HG03066 (cell line): Measurements from ENCODE around the gene JTB.

ENCODE experiments used
- ATAC-seq: cut with Tn5 transposase; IDR thresholded peaks from one replicate; pipeline ENCODE4 v1.9.1; 2021; ENCODE audit warnings: low read depth; ENCODE audit not compliant: unreplicated experiment

JTB gene

GRCh38 chr1:153934746-153935145 lies 42.7 kb downstream of the JTB start:
- no peak for ATAC-seq

DNA sequence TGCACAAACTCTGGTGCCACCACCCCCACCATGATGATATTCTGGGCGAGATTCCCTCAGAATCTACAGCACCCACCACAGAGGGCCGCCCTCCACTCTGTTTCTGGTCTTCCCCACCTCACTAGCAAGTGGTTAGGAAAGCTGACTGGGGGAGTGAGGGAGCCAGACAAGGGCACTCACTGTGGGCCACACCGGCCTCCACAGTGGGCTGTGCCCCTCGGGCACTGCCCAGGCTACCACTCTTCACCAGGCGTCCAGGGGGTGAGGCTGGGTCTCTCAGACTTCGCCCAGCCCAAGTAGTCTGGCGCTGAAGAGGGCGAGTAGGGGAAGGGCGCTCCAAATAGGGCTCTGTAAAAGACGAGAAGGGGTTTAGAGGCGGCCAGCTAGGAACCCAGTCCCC lies 43.5 kb downstream of the JTB start:
- ATAC-seq: no peak

- no peak for ATAC-seq
These were observed 44.0 kb downstream of the JTB start for GRCh38 chr1:153933430-153933829.

- no peak for ATAC-seq
These were observed 45.0 kb downstream of the JTB start for GRCh38 chr1:153932156-153933131.

GRCh38 chr1:153929981-153930948 lies 47.2 kb downstream of the JTB start:
- ATAC-seq: no peak

- no peak for ATAC-seq
These were observed 48.0 kb downstream of the JTB start for GRCh38 chr1:153929426-153929825.

DNA sequence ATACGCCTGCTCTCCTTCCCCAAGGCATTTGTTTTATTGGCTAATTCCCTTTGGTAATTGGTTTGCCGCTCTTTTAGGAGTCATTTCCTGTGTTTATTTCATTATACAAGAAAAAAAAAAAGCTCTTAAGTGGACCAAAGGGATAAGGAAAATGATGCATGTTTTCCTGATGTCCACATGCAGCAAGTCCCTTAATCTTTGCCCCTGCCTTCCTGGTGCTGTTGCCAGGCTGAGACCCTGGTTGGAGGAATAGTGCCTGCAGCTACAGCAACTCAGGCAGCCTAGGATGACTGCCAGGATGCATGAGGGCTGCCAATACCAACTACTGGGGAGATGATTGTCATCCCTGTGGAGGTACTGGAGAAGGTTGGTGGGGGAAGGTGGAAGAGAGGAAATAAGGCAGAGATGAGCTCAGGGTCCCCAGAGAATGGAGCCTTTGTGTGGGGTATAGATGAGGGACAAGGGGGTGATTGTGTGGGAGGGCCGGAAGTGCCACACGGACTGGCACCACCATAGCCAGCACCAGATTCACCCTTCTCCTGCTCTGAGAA lies 48.6 kb downstream of the JTB start:
- ATAC-seq: no peak

DNA sequence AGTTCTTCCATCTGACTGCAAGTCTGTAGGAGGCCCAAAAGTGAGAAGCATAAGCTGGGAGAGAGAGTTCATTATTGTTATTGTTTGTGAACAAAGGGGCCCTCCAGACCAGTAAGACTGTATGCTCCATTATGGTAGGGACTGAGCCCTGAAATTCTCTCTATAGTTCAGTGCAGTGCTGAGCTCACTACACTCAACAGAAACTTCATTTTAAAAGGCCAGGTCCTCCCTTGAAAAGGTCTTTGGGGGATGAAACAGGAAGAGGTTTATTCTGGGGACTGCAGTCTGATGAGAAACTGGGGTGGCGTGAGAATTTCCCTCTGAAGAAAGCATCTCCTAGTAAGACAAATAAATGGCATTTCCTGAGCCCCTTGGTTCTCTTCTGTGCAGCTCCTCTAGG lies 49.2 kb downstream of the JTB start:
- no peak for ATAC-seq

DNA sequence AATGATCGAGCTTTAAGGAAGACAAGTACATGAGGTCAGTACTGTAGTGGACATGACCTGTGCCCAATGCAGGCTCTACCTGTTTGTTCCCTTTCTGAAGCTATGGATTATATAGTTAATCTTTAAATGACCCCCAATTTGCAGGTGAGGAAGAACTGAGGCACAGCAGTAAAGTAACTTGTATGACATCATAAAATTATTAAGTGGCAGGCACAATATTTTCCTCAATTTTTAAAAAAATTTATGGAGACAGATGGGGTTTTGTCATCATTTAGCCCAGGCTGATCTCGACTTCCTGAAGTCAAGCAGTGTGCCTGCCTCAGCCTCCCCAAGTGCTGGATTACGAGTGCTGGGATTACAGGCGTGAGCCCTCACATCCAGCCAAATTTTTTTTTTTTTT lies 51.1 kb downstream of the JTB start:
- ATAC-seq: no peak
